Endothelial cell of umbilical vein (primary cell): Measurements from ENCODE around the gene MPDZ. TPM values are rescaled to one million over a fixed set of nuclear protein-coding genes. Genes with fewer than 3 reads are reported as not detected.

ENCODE experiments used
- BruUV-seq: library from RNA; stranded (reverse); fragments of 400-500 nt; replicated peaks from 2 replicates; lab custom pipeline; 2021; lab: Mats Ljungman, UMichigan
- CTCF ChIA-PET: fragments of 300-600, 350-600 bp; sonication (Branson Sonifier 250); formaldehyde crosslinking; loops from one replicate; lab custom pipeline; 2021; ENCODE audit warnings: antibody characterized with exemption, inconsistent platforms; lab: Charles Lee
- POLR2A ChIA-PET: fragments of 300-600, 350-600 bp; sonication (Branson Sonifier 250); formaldehyde crosslinking; loops from one replicate; lab custom pipeline; 2021; ENCODE audit warnings: antibody characterized with exemption, inconsistent platforms; lab: Charles Lee
- DNase-seq: peaks from one replicate; pipeline ENCODE4 v3.0.0-alpha.2; 2011; ENCODE audit warnings: low read depth, low spot score
- FAIRE-seq: peaks from 2 replicates; lab custom pipeline; 2011; peaks lifted over from hg19 to GRCh38; lab: Jason Lieb, UNC
- H2AFZ ChIP-seq: 2 replicates; pipeline ENCODE4 v1.6.0; 2012; ENCODE audit warnings: low read depth, low read length, control low read depth, inconsistent platforms
- H3K27ac ChIP-seq: 2 replicates; pipeline ENCODE4 v1.5.1; 2011; ENCODE audit warnings: low read depth, mild to moderate bottlenecking, control low read depth, low read length, moderate library complexity; ENCODE audit not compliant: insufficient read depth
- H3K27me3 ChIP-seq, 2 experiments: 2 replicates each; pipeline versions ENCODE4 v1.6.0 to v1.6.1; 2011; ENCODE audit warnings: low read length in 2 of 2, mixed read lengths in 1 of 2; ENCODE audit not compliant: control insufficient read depth in 2 of 2, insufficient read depth in 2 of 2
- H3K36me3 ChIP-seq, 2 experiments: 2 replicates in 1 of 2; 3 replicates in 1 of 2; pipeline ENCODE4 v1.5.1; 2011; ENCODE audit warnings: low read length in 2 of 2, mild to moderate bottlenecking in 1 of 2, moderate library complexity in 1 of 2; ENCODE audit not compliant: control insufficient read depth in 2 of 2, insufficient read depth in 2 of 2; ENCODE audit errors: extremely low read depth in 1 of 2
- H3K4me1 ChIP-seq: 3 replicates; pipeline ENCODE4 v1.5.1; 2011; ENCODE audit warnings: mild to moderate bottlenecking, low read length; ENCODE audit not compliant: control insufficient read depth, insufficient read depth; ENCODE audit errors: extremely low read depth
- H3K4me2 ChIP-seq: 2 replicates; pipeline ENCODE4 v1.6.1; 2011; ENCODE audit warnings: low read length, control low read depth, mixed read lengths; ENCODE audit not compliant: insufficient read depth
- H3K4me3 ChIP-seq, 3 experiments: fragments of 200-600 bp in 1 of 3; sonication (generic), shearing (Covaris generic) in 1 of 3; replicated peaks in 1 of 3; 2 replicates each; pipeline ENCODE4 v1.5.1; 2011 to 2016; ENCODE audit warnings: control low read depth in 3 of 3, low read length in 3 of 3, mild to moderate bottlenecking in 2 of 3, inconsistent platforms in 1 of 3, low read depth in 1 of 3, moderate library complexity in 1 of 3; ENCODE audit not compliant: insufficient read depth in 1 of 3
- H3K79me2 ChIP-seq: 2 replicates; pipeline ENCODE4 v1.6.0; 2012; ENCODE audit warnings: low read length, inconsistent platforms; ENCODE audit not compliant: control insufficient read depth, insufficient read depth
- H3K9ac ChIP-seq: replicated peaks from 2 replicates; pipeline ENCODE3; 2011; ENCODE audit warnings: low read length, control low read depth; ENCODE audit not compliant: insufficient read depth; ENCODE audit errors: extremely low read depth
- H3K9me1 ChIP-seq: replicated peaks from 3 replicates; pipeline ENCODE4 v1.6.0; 2011; ENCODE audit warnings: mild to moderate bottlenecking, low read length; ENCODE audit not compliant: control insufficient read depth, insufficient read depth; ENCODE audit errors: extremely low read depth
- H3K9me3 ChIP-seq: replicated peaks from 2 replicates; pipeline ENCODE4 v1.5.1; 2012; ENCODE audit warnings: low read length, inconsistent platforms; ENCODE audit not compliant: control insufficient read depth, insufficient read depth
- H4K20me1 ChIP-seq: replicated peaks from 2 replicates; pipeline ENCODE3; 2011; ENCODE audit warnings: mild to moderate bottlenecking, low read length; ENCODE audit not compliant: control insufficient read depth, insufficient read depth; ENCODE audit errors: extremely low read depth
- EZH2 ChIP-seq: IDR thresholded peaks from 2 replicates; pipeline ENCODE4 v1.6.1; 2012; ENCODE audit warnings: borderline replicate concordance, low read depth, mild to moderate bottlenecking, moderate library complexity, low read length, inconsistent platforms; ENCODE audit not compliant: severe bottlenecking
- FOS ChIP-seq: IDR thresholded peaks from 2 replicates; pipeline ENCODE4 v1.6.1; 2011; ENCODE audit warnings: mild to moderate bottlenecking, low read length, moderate library complexity, borderline replicate concordance; ENCODE audit not compliant: insufficient read depth
- GATA2 ChIP-seq: IDR thresholded peaks from 2 replicates; pipeline ENCODE4 v1.7.0; 2011; ENCODE audit warnings: low read depth, mild to moderate bottlenecking, moderate library complexity, mixed read lengths, low read length; ENCODE audit not compliant: insufficient read length, insufficient read depth
- JUN ChIP-seq: IDR thresholded peaks from 2 replicates; pipeline ENCODE4 v1.6.1; 2011; ENCODE audit warnings: borderline replicate concordance, low read depth; ENCODE audit not compliant: insufficient read length, insufficient read depth
- MYC ChIP-seq: IDR thresholded peaks from one replicate; pipeline ENCODE4 v1.6.1; 2011; ENCODE audit warnings: mild to moderate bottlenecking, low read depth, low read length
- POLR2A ChIP-seq: IDR thresholded peaks from 2 replicates; pipeline ENCODE4 v1.6.1; 2012; ENCODE audit warnings: low read depth, mild to moderate bottlenecking, control low read depth, low read length
- POLR2AphosphoS5 ChIP-seq: IDR thresholded peaks from 2 replicates; pipeline ENCODE4 v1.6.1; 2012; ENCODE audit warnings: low read depth, mild to moderate bottlenecking, control low read depth, low read length, moderate library complexity; ENCODE audit not compliant: insufficient read depth
- dilution Hi-C: fragments of 300-500 bp; cut with MboI; formaldehyde crosslinking; loops from one replicate; pipeline ENCODE4 v1.15.0; 2019; ENCODE audit warnings: low sequenced_read_pairs; ENCODE audit not compliant: extremely low pct_ligation_motif_present
- intact Hi-C: fragments of 100-400 bp; cut with micrococcal nuclease; formaldehyde crosslinking; loops from one replicate; pipeline ENCODE4 v1.10.0; 2022
- polyA plus RNA-seq, 4 experiments: library from polyadenylated mRNA; depleted of rRNA in 3 of 4; stranded (reverse) in 3 of 4; unstranded in 1 of 4; fragments of >200 nt; gene quantifications; 2 replicates each; pipeline versions ENCODE4 v1.2.1 to v1.2.3, GENCODE V29; 2011 to 2012; ENCODE audit warnings: missing spikeins in 1 of 4
- total RNA-seq: library from RNA; stranded (reverse); gene quantifications from 2 replicates; pipeline ENCODE4 v1.2.3, GENCODE V29; 2021
- TF ChIP-seq, protein P1 (sequence below), 2 donors: IDR thresholded peaks; 1 replicate in 1 of 2; 2 replicates in 1 of 2; pipeline ENCODE4 v1.5.1; 2011; ENCODE audit warnings: low read length in 2 of 2, mild to moderate bottlenecking in 2 of 2, moderate library complexity in 2 of 2, control low read depth in 1 of 2, inconsistent platforms in 1 of 2, low read depth in 1 of 2; ENCODE audit not compliant: insufficient read depth in 1 of 2; ENCODE audit errors: extremely low read depth in 1 of 2
- TF ChIP-seq, protein P2 (sequence below): IDR thresholded peaks from 2 replicates; pipeline ENCODE4 v1.6.1; 2011; ENCODE audit not compliant: insufficient read depth, insufficient read length

Gene MPDZ
- total and polyA plus RNA-seq, 2 donors (not counting 3 experiments of a cell fraction or from before 2014, with no cell fraction given): 22.3 to 54.4 TPM

DNA sequence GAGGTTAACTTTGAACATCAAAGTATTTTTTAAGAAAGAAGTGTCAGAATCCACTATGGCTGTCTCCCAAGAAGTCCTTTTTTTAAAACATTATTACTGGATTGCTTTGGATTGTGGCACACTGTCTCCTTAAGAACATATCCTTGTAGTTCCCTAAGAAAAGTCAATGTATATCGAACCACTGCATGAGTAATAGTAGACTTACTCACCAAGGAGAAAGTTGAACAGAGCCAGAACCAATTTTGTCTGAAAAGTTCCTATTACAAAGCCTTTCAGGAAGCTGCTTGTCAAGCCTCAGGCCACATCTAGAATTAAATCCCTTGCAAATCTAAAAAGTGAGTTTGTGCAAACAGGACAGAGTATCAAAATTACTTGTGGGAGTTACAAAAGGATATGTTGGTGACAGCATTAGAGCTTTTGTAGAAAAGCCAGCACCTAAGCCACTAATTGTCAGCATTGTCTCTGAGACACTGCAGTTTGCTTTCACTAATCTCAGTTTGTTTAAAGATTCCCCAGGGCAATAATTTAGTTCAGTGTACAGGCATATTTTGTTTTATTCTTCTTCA lies 195.4 kb downstream of the MPDZ start:
- dilution Hi-C loops (no loop called here), intact Hi-C loops (no loop called here)
- H3K27me3 ChIP-seq: no peaks in the 10 kb centered on the region
- peaks cover 5% of the 10 kb centered on the region for H3K4me1 ChIP-seq
- no peaks in the 10 kb centered on the region for H3K9me3 ChIP-seq
- H3K9me1 ChIP-seq: no peaks in the 10 kb centered on the region
- H3K9ac ChIP-seq: no peak overlapping the region
- ChIA-PET CTCF (interaction anchor here (1.8 kb wide), 1 partner anchor 364 kb away, joined by 8 read pairs; no protein-coding TSS in a partner anchor), POLR2A (no interaction called here)
- no TSS peak for BruUV-seq
- no peaks in the 10 kb centered on the region for H4K20me1 ChIP-seq
- no peak overlapping the region for H3K27ac ChIP-seq
- H3K79me2 ChIP-seq: no peaks in the 10 kb centered on the region
- no peak overlapping the region for H3K4me2 ChIP-seq
- TF ChIP-seq, protein P1, sequence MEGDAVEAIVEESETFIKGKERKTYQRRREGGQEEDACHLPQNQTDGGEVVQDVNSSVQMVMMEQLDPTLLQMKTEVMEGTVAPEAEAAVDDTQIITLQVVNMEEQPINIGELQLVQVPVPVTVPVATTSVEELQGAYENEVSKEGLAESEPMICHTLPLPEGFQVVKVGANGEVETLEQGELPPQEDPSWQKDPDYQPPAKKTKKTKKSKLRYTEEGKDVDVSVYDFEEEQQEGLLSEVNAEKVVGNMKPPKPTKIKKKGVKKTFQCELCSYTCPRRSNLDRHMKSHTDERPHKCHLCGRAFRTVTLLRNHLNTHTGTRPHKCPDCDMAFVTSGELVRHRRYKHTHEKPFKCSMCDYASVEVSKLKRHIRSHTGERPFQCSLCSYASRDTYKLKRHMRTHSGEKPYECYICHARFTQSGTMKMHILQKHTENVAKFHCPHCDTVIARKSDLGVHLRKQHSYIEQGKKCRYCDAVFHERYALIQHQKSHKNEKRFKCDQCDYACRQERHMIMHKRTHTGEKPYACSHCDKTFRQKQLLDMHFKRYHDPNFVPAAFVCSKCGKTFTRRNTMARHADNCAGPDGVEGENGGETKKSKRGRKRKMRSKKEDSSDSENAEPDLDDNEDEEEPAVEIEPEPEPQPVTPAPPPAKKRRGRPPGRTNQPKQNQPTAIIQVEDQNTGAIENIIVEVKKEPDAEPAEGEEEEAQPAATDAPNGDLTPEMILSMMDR (IDR thresholded peaks at IDR 0.05; ENCODE audit: extremely low read depth in 1 of 2, insufficient read depth in 1 of 2, low read depth in 1 of 2, low read length in 2 of 2): no peak
- no peak for TF ChIP-seq MYC
- TF ChIP-seq POLR2AphosphoS5: no peak
- no peak for TF ChIP-seq GATA2
- TF ChIP-seq, protein P2, sequence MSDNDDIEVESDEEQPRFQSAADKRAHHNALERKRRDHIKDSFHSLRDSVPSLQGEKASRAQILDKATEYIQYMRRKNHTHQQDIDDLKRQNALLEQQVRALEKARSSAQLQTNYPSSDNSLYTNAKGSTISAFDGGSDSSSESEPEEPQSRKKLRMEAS: no peak
- no peak for TF ChIP-seq FOS
- TF ChIP-seq JUN: no peak
- TF ChIP-seq EZH2: no peak
- TF ChIP-seq POLR2A: no peak
- DNase-seq (no peak), FAIRE-seq (no peak)
- no peak overlapping the region for H2AFZ ChIP-seq
- H3K4me3 ChIP-seq: no peak overlapping the region
- H3K36me3 ChIP-seq: no peaks in the 10 kb centered on the region
